HCT116 (cell line): ENCODE data around the gene OPCML. TPM values are rescaled to one million over a fixed set of nuclear protein-coding genes. Genes with fewer than 3 reads are reported as not detected.

Experiments used
- ATAC-seq: fragments of 200-7000 bp; cut with Tn5 transposase; 2 replicates; pipeline ENCODE4 v1.9.1; 2020; ENCODE audit warnings: mild to moderate bottlenecking, moderate library complexity
- BruUV-seq: library from RNA; stranded (reverse); fragments of 400-500 nt; replicated peaks from 2 replicates; lab custom pipeline; 2021; lab: Mats Ljungman, UMichigan
- CTCF ChIA-PET: fragments of 300-600 bp; sonication (Branson Sonifier 250); formaldehyde crosslinking; loops from one replicate; lab custom pipeline; 2021; ENCODE audit warnings: antibody characterized with exemption; lab: Charles Lee
- POLR2A ChIA-PET: fragments of 300-600, 350-600 bp; sonication (Branson Sonifier 250); formaldehyde crosslinking; loops from one replicate; lab custom pipeline; 2021; ENCODE audit warnings: antibody characterized with exemption; lab: Charles Lee
- RAD21 ChIA-PET, 2 experiments: fragments of 300-600 bp; sonication (Branson Sonifier 250); formaldehyde crosslinking; loops; one replicate each; lab custom pipeline; 2023; ENCODE audit warnings: low total read pairs in 2 of 2; ENCODE audit not compliant: uncharacterized antibody in 2 of 2, unreplicated experiment in 2 of 2, low non-redundant PET in 1 of 2; lab: Charles Lee
- DNase-seq: peaks from one replicate; pipeline ENCODE4 v3.0.0-alpha.2; 2010; ENCODE audit warnings: low read depth, low spot score
- H2AFZ ChIP-seq: fragments of 200-600 bp; shearing (Covaris generic), sonication (generic); 2 replicates; pipeline ENCODE4 v1.6.1; 2017; ENCODE audit warnings: low read depth, mixed run types, mixed read lengths, antibody characterized with exemption, low read length; ENCODE audit not compliant: poor library complexity, severe bottlenecking
- H3K27ac ChIP-seq: 2 replicates; pipeline ENCODE4 v1.5.1; 2012; ENCODE audit warnings: low read depth, low read length
- H3K27me3 ChIP-seq: fragments of 200-600 bp; sonication (generic); 2 replicates; pipeline ENCODE4 v1.6.1; 2016; ENCODE audit warnings: mixed run types, low read length, mixed read lengths; ENCODE audit not compliant: insufficient read depth
- H3K36me3 ChIP-seq, 2 experiments: fragments of 200-500 bp in 1 of 2; fragments of 200-600 bp in 1 of 2; sonication (Bioruptor generic) in 1 of 2; sonication (generic) in 1 of 2; 2 replicates each; pipeline versions ENCODE4 v1.5.1 to v1.6.1; 2014 to 2016; ENCODE audit warnings: low read length in 2 of 2, inconsistent platforms in 1 of 2, mixed read lengths in 1 of 2, mixed run types in 1 of 2; ENCODE audit not compliant: insufficient read depth in 2 of 2, control insufficient read depth in 1 of 2
- H3K4me1 ChIP-seq, 2 experiments: fragments of 200-600 bp in 1 of 2; sonication (generic) in 1 of 2; 2 replicates each; pipeline versions ENCODE4 v1.5.1 to v1.6.1; 2012 to 2017; ENCODE audit warnings: low read length in 2 of 2, inconsistent platforms in 1 of 2, mild to moderate bottlenecking in 1 of 2, mixed read lengths in 1 of 2, mixed run types in 1 of 2, moderate library complexity in 1 of 2; ENCODE audit not compliant: insufficient read depth in 2 of 2, control insufficient read depth in 1 of 2
- H3K4me2 ChIP-seq: fragments of 200-600 bp; sonication (generic); 2 replicates; pipeline ENCODE4 v1.6.1; 2017; ENCODE audit warnings: mixed run types, low read length, mixed read lengths
- H3K4me3 ChIP-seq, 2 experiments: fragments of 200-600 bp in 1 of 2; sonication (generic) in 1 of 2; replicated peaks in 1 of 2; 2 replicates each; pipeline ENCODE4 v1.5.1; 2011 to 2016; ENCODE audit warnings: low read length in 2 of 2, control low read depth in 1 of 2, low read depth in 1 of 2, mild to moderate bottlenecking in 1 of 2, mixed read lengths in 1 of 2, mixed run types in 1 of 2
- H3K79me2 ChIP-seq: fragments of 200-600 bp; sonication (generic); 2 replicates; pipeline ENCODE4 v1.6.1; 2017; ENCODE audit warnings: mild to moderate bottlenecking, mixed run types, low read length, moderate library complexity, mixed read lengths; ENCODE audit not compliant: insufficient read depth
- H3K9ac ChIP-seq: fragments of 200-600 bp; sonication (generic); 2 replicates; pipeline ENCODE4 v1.6.1; 2016; ENCODE audit warnings: low read length, mixed read lengths
- H3K9me2 ChIP-seq: fragments of 200-600 bp; sonication (generic), shearing (Covaris generic); 2 replicates; pipeline ENCODE4 v1.6.1; 2017; ENCODE audit warnings: mixed run types, mild to moderate bottlenecking, moderate library complexity; ENCODE audit not compliant: insufficient read depth
- H3K9me3 ChIP-seq, 2 experiments: fragments of 200-500 bp in 1 of 2; fragments of 200-600 bp in 1 of 2; sonication (Bioruptor generic) in 1 of 2; sonication (generic) in 1 of 2; 2 replicates each; pipeline ENCODE4 v1.6.1; 2014 to 2017; ENCODE audit warnings: low read length in 2 of 2, mixed read lengths in 2 of 2, inconsistent platforms in 1 of 2, low read depth in 1 of 2, mild to moderate bottlenecking in 1 of 2, mixed run types in 1 of 2, moderate library complexity in 1 of 2; ENCODE audit not compliant: control insufficient read depth in 1 of 2, insufficient read depth in 1 of 2
- H4K20me1 ChIP-seq: fragments of 200-600 bp; sonication (generic), shearing (Covaris generic); 2 replicates; pipeline ENCODE4 v1.6.1; 2017; ENCODE audit warnings: mixed run types, mild to moderate bottlenecking, moderate library complexity; ENCODE audit not compliant: insufficient read depth
- EZH2 ChIP-seq: fragments of 200-600 bp; sonication (generic); IDR thresholded peaks from 2 replicates; pipeline ENCODE4 v1.6.1; 2017; ENCODE audit warnings: antibody characterized with exemption, mixed run types
- JUND ChIP-seq: IDR thresholded peaks from 2 replicates; pipeline ENCODE4 v1.6.1; 2012
- POLR2A ChIP-seq: IDR thresholded peaks from 2 replicates; pipeline ENCODE4 v1.7.0; 2011; ENCODE audit warnings: borderline replicate concordance; ENCODE audit not compliant: insufficient read depth, insufficient read length; ENCODE audit errors: extremely low read depth
- POLR2AphosphoS5 ChIP-seq: IDR thresholded peaks from 2 replicates; pipeline ENCODE4 v1.6.1; 2011; ENCODE audit warnings: mild to moderate bottlenecking, low read depth, low read length, moderate library complexity
- RAD21 ChIP-seq: IDR thresholded peaks from 2 replicates; pipeline ENCODE4 v1.6.1; 2012; ENCODE audit warnings: low read depth, mild to moderate bottlenecking
- SRF ChIP-seq: IDR thresholded peaks from 2 replicates; pipeline ENCODE4 v1.6.1; 2012; ENCODE audit warnings: low read depth
- TCF7L2 ChIP-seq: IDR thresholded peaks from 2 replicates; pipeline ENCODE4 v1.7.0; 2011; ENCODE audit warnings: borderline replicate concordance, inconsistent platforms; ENCODE audit not compliant: insufficient read depth, insufficient read length; ENCODE audit errors: extremely low read depth
- YY1 ChIP-seq: IDR thresholded peaks from 2 replicates; pipeline ENCODE4 v1.6.1; 2011; ENCODE audit warnings: low read length, low read depth, moderate library complexity, mild to moderate bottlenecking; ENCODE audit not compliant: insufficient replicate concordance; ENCODE audit errors: extremely low read depth
- ZNF274 ChIP-seq: fragments of 200-500 bp; sonication (Bioruptor generic); IDR thresholded peaks from 2 replicates; pipeline ENCODE4 v1.6.1; 2014; ENCODE audit warnings: mild to moderate bottlenecking, low read depth, low read length, inconsistent platforms
- intact Hi-C: fragments of 100-400 bp; cut with micrococcal nuclease; formaldehyde crosslinking; loops from 2 replicates; pipeline ENCODE4 v1.10.0; 2022
- total RNA-seq: library from RNA; stranded (reverse); gene quantifications from one replicate; pipeline ENCODE4 v1.2.1, GENCODE V29; 2021; ENCODE audit not compliant: unreplicated experiment
- TF ChIP-seq, protein P1 (sequence below): IDR thresholded peaks from 2 replicates; pipeline ENCODE4 v1.6.1; 2012
- TF ChIP-seq, protein P2 (sequence below), 3 experiments: fragments of 200-600 bp in 1 of 3; sonication (generic) in 1 of 3; IDR thresholded peaks in 2 of 3; conservative IDR thresholded peaks in 1 of 3; 2 replicates each; pipeline ENCODE4 v1.5.1; 2012 to 2017; ENCODE audit warnings: low read depth in 2 of 3, low read length in 2 of 3, antibody characterized with exemption in 1 of 3, borderline replicate concordance in 1 of 3, control low read depth in 1 of 3, mild to moderate bottlenecking in 1 of 3, mixed read lengths in 1 of 3, mixed run types in 1 of 3, moderate library complexity in 1 of 3; ENCODE audit not compliant: insufficient read depth in 1 of 3
- TF ChIP-seq, protein P3 (sequence below): IDR thresholded peaks from 2 replicates; pipeline ENCODE4 v1.6.1; 2011; ENCODE audit warnings: mild to moderate bottlenecking, low read length, moderate library complexity; ENCODE audit not compliant: insufficient replicate concordance; ENCODE audit errors: extremely low read depth

OPCML gene
- total RNA-seq, 1 experiment from 2014 or later = not detected

DNA sequence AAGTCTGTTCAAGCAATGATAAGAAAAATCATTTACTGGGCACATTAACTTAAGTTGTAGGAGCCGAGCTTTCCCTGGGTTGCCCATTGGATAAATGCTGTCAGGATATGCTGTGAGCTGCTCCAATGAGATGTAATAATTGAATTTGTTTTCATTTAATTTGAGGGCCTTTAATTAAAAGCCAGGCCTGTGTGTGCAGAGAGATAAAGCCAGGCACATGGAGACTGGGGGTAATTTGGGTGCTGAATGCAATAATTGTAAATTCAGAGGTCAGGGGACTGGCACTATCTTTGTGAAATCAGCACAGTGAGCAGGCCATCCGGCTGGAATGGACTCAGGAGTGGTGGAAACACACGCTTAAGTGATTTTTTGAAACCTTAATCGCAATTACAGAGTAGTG is 125.8 kb downstream of the OPCML start (continued):
- no peak for TF ChIP-seq POLR2AphosphoS5
- no peak for TF ChIP-seq TCF7L2
- TF ChIP-seq, protein P1, sequence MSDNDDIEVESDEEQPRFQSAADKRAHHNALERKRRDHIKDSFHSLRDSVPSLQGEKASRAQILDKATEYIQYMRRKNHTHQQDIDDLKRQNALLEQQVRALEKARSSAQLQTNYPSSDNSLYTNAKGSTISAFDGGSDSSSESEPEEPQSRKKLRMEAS = no peak
- no peak for TF ChIP-seq YY1
- no peak for TF ChIP-seq EZH2
- no peak for TF ChIP-seq RAD21
- TF ChIP-seq, protein P2, sequence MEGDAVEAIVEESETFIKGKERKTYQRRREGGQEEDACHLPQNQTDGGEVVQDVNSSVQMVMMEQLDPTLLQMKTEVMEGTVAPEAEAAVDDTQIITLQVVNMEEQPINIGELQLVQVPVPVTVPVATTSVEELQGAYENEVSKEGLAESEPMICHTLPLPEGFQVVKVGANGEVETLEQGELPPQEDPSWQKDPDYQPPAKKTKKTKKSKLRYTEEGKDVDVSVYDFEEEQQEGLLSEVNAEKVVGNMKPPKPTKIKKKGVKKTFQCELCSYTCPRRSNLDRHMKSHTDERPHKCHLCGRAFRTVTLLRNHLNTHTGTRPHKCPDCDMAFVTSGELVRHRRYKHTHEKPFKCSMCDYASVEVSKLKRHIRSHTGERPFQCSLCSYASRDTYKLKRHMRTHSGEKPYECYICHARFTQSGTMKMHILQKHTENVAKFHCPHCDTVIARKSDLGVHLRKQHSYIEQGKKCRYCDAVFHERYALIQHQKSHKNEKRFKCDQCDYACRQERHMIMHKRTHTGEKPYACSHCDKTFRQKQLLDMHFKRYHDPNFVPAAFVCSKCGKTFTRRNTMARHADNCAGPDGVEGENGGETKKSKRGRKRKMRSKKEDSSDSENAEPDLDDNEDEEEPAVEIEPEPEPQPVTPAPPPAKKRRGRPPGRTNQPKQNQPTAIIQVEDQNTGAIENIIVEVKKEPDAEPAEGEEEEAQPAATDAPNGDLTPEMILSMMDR (IDR thresholded peaks at IDR 0.05 in 2 of 3, conservative IDR thresholded peaks at IDR 0.05 in 1 of 3; ENCODE audit: borderline replicate concordance in 1 of 3, insufficient read depth in 1 of 3, low read depth in 2 of 3, low read length in 2 of 3) = no peak
- TF ChIP-seq, all 23 proteins: peak for 0

DNA sequence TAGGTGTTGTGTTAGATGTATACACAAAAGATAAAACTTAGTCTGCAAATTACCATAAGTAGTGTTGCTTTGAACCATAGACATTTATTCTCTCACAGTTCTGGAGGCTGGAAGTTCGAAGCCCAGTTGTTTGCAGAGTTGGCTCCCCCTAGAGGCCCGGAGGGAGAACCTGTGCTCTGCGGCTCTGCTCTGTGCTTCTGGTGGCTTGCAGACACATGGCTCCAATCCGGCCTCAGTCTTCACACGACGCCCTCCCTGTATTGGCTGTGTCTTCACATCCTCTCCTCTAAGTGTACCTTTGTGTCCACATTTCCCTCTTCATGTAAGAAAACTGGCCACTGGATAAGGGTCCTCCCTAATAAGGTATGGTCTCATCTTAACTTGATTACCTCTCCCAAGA is 128.4 kb downstream of the OPCML start:
- ChIA-PET RAD21 (no interaction called here), POLR2A (no interaction called here), CTCF (no interaction called here)
- no peak overlapping the region for H3K9ac ChIP-seq
- H3K9me3 ChIP-seq = peaks cover 4 to 27% of the 10 kb centered on the region in 2 experiments; a peak in 2 of 4 replicates
- intact Hi-C loops = no loop called here
- no peaks in the 10 kb centered on the region for H3K4me1 ChIP-seq
- H3K9me2 ChIP-seq = no peaks in the 10 kb centered on the region
- BruUV-seq = no TSS peak
- H3K36me3 ChIP-seq = no peaks in the 10 kb centered on the region
- no peak overlapping the region for H3K4me2 ChIP-seq
- H3K27ac ChIP-seq = no peak overlapping the region
- no peak overlapping the region for H2AFZ ChIP-seq
- H4K20me1 ChIP-seq = no peaks in the 10 kb centered on the region
- TF ChIP-seq, protein P3, sequence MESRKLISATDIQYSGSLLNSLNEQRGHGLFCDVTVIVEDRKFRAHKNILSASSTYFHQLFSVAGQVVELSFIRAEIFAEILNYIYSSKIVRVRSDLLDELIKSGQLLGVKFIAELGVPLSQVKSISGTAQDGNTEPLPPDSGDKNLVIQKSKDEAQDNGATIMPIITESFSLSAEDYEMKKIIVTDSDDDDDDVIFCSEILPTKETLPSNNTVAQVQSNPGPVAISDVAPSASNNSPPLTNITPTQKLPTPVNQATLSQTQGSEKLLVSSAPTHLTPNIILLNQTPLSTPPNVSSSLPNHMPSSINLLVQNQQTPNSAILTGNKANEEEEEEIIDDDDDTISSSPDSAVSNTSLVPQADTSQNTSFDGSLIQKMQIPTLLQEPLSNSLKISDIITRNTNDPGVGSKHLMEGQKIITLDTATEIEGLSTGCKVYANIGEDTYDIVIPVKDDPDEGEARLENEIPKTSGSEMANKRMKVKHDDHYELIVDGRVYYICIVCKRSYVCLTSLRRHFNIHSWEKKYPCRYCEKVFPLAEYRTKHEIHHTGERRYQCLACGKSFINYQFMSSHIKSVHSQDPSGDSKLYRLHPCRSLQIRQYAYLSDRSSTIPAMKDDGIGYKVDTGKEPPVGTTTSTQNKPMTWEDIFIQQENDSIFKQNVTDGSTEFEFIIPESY = no peak
- TF ChIP-seq ZNF274 (no peak), SRF (no peak), JUND (no peak), POLR2A (no peak), TCF7L2 (no peak)
- TF ChIP-seq, protein P2 (IDR thresholded peaks at IDR 0.05 in 2 of 3, conservative IDR thresholded peaks at IDR 0.05 in 1 of 3; ENCODE audit: borderline replicate concordance in 1 of 3, insufficient read depth in 1 of 3, low read depth in 2 of 3, low read length in 2 of 3) = 0 out of 6 replicates have a peak, but pooled peaks of 2 of the 3 experiments have one; percentile 3 to 11
- no peak overlapping the region for H3K4me3 ChIP-seq
- ATAC-seq = no peak
- DNase-seq = no peak
- no peaks in the 10 kb centered on the region for H3K79me2 ChIP-seq
- no peaks in the 10 kb centered on the region for H3K27me3 ChIP-seq
